Neural progenitor cell (in vitro differentiated cells): ENCODE measurements around the gene FBXW2.

Source experiments
- CTCF ChIP-seq: fragments of 200-600 bp; sonication (generic); IDR thresholded peaks from 2 replicates; pipeline ENCODE4 v1.5.1; 2017; ENCODE audit warnings: antibody characterized with exemption, mild to moderate bottlenecking
- EZH2 ChIP-seq: fragments of 200-600 bp; sonication (generic); IDR thresholded peaks from 2 replicates; pipeline ENCODE4 v1.6.1; 2017; ENCODE audit warnings: antibody characterized with exemption, mild to moderate bottlenecking, moderate library complexity
- EZH2phosphoT487 ChIP-seq: fragments of 200-600 bp; sonication (generic); IDR thresholded peaks from 2 replicates; pipeline ENCODE4 v1.6.1; 2017; ENCODE audit warnings: antibody characterized with exemption

- TF ChIP-seq CTCF: no peak
- TF ChIP-seq EZH2: no peak
- TF ChIP-seq EZH2phosphoT487: no peak
Measured at GRCh38 chr9:120833325-120833724, 40.1 kb upstream of the FBXW2 start.
